Epithelial cell of proximal tubule (primary cell): ENCODE measurements around the gene SEMA4C. TPM values are rescaled to one million over a fixed set of nuclear protein-coding genes. Genes with fewer than 3 reads are reported as not detected.

Experiments used
- DNase-seq: peaks from one replicate; pipeline ENCODE4 v3.0.0-alpha.2; 2011; ENCODE audit warnings: low read depth
- H3K4me3 ChIP-seq: 2 replicates; pipeline ENCODE4 v1.5.1; 2011; ENCODE audit warnings: low read depth, mild to moderate bottlenecking, low read length
- total RNA-seq: library from RNA; depleted of rRNA; stranded (reverse); fragments of >200 nt; gene quantifications from 2 replicates; pipeline ENCODE4 v1.2.3, GENCODE V29; 2015
- TF ChIP-seq, protein P1 (sequence below): conservative IDR thresholded peaks from 2 replicates; pipeline ENCODE4 v1.5.1; 2012; ENCODE audit warnings: low read depth, mild to moderate bottlenecking, low read length

The SEMA4C gene
- total RNA-seq, 1 donor from 2014 or later = 35.3 TPM

DNA sequence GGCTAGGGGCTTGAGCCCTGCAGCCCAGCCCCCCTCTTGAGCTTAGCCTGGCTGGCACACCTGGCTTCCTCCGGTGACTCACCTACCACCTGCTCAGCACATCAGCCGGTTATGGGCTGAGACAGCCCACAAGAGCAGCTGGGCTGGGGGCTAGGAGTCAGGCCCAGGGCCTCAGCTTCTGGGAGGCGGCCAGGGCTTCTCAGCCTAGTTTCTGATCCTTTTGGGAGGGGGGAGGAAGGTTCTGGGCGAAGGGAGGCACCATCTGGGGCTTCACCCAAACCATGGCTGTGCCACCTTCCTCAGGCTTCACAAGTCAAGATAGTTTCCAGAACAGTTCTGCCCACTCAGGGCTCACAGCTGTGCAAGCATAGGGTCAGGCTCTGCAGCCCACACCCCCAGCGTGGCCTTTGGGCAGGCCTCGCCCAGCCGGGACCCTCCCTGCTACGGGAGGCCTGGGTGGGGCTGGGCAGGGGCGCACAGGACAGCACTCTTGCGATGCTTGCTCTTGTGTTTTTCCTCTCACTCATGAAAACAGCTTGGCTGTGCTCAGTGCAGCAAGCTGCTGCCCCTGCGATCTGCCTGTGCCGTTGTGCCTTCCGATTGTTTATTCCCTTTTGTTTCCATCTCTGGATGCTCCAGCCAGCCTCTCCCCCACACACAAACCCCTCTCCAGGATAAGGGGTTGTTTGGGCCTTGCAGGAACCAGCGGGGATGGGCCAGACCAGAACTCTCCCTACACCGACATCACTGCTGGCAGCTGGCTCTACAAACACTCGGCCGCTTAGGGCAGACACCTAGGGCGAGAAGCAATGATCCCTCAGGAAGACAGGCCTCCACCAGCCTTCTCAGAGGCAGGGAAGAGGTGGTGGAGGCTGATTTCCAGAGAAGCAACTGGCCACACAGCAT, 26.1 kb upstream of the SEMA4C start:
- TF ChIP-seq, protein P1, sequence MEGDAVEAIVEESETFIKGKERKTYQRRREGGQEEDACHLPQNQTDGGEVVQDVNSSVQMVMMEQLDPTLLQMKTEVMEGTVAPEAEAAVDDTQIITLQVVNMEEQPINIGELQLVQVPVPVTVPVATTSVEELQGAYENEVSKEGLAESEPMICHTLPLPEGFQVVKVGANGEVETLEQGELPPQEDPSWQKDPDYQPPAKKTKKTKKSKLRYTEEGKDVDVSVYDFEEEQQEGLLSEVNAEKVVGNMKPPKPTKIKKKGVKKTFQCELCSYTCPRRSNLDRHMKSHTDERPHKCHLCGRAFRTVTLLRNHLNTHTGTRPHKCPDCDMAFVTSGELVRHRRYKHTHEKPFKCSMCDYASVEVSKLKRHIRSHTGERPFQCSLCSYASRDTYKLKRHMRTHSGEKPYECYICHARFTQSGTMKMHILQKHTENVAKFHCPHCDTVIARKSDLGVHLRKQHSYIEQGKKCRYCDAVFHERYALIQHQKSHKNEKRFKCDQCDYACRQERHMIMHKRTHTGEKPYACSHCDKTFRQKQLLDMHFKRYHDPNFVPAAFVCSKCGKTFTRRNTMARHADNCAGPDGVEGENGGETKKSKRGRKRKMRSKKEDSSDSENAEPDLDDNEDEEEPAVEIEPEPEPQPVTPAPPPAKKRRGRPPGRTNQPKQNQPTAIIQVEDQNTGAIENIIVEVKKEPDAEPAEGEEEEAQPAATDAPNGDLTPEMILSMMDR = no peak
- no peak overlapping the region for H3K4me3 ChIP-seq
- DNase-seq = no peak

DNA sequence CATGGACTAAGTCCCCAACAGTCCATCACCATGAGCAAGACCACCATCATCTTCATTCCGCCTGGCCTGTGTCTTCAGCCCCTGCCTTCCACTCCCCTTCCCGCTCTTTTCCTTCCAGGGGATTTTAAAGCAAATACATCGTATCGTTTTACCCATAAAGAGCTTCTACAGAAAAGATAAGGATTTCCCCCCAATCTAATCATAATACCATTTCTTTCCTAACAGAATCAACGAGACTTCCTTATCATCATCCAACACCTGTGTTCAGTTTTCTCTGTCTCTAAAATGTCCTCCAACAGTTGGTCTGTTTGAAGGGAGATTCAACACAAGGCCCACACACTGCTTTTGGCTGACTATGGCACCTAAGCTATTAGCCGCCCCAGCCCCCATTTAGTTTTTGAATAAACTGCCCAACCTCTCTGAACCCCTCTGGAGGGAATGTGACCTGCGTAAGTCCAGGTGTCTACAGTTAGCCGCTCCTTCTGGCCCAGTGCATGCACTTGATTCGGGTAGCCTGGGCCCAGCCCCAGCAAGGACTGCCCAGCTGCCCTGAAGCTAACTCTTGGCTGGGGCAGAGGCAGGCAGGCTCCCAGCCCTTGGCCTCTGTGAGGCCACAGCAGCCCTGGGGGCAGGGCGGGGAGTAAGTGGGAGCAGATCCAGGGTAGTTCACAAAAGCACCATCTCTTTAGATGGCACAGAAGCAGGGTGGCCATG, 25.3 kb upstream of the SEMA4C start:
- TF ChIP-seq, protein P1 = no peak
- no peak for DNase-seq
- H3K4me3 ChIP-seq = no peak overlapping the region

DNA sequence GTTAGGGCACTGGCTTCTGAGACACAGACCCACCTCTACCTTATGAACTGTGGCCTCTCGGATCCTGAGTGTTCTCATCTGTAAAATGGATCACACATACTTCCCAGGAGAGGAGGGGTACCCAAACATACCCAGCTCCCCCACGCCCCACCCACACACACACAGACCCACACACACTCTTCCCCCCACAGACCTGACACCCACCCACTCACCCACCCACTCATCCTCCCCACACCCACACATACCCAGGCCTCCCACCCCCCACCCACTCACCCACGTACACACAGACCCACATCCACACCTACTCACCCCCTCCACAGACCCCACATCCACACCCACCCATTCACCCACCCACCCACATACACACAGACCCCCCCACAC, 24.3 kb upstream of the SEMA4C start:
- H3K4me3 ChIP-seq = no peak overlapping the region
- TF ChIP-seq, protein P1 = no peak
- DNase-seq = no peak

DNA sequence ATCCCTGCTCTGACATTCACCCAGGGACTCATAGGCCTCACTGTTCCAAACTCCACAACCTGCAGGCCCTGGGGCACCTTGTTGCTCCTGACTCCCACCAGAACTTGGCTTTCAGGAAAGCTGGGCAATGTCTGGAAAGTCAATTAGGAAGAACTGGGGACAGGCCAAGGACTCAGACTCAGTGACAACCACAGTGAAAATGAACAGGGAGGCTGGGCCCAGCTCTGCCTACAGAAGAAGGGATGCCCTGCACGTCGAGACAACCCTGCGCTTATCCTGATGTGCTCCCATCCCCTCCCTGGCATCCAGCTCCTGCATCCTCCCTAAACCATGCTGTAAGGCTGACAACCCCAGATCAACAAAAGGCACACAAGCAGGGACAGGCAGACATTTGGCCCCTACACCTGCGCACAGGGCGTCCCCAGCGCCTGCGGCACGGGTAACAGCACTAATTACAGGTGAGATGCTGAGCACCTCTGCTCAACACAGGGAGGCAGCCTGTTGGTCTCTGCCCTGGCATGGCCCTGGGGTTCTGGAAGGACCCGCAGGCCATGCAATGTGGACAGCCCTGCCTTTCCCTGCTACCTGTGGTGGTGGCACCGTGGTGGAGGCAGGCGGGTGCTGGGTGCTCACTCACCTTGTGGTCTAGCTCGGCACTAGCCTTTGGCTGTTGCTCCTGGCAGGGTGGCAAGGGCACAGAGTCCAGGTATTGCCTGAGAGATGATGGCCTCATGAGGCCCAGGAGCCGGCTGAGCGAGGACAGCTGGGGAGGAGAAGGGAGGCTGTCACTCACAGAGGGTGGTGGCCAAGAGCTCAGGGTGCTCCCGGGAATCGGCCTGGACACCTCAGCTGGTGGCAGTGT, 23.6 kb upstream of the SEMA4C start:
- DNase-seq = no peak
- no peak overlapping the region for H3K4me3 ChIP-seq
- TF ChIP-seq, protein P1 = no peak

DNA sequence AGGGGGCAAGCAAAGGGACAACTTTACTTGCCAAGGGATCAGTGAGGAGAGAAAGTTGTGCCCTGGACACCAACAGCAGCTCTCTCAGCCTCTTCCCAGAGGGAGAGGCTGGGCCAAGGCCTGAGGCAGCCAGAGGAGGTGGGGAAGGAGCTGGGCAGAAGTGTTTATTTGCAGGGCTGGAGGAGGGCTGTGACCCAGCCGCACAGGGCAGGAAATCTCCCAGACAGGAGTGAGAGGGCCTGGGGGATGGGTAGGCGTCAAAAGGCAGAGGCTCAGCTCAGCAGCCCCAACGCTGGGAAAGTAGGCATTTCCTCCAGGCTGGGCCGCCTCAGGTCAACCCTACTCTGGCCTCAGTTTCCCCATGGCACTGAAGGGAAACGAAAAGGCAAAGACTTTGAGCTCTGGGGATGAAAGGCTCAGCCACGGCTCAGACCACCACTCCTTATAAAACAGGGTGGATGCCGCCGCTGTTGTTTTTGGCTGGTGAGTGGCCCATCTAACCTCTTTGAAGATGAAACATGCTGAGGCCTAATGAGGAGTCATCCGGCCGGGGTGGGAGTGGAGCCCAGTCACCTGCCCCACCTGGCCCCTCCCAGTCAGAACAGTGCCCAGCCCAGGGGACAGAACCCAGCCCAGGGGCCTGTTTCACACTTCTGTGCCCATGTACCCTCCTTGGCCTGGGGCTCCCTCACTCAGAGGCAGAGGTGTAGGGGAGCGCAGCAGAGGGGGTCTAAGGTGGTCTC, 21.9 kb upstream of the SEMA4C start:
- no peak overlapping the region for H3K4me3 ChIP-seq
- no peak for DNase-seq
- TF ChIP-seq, protein P1 = no peak

DNA sequence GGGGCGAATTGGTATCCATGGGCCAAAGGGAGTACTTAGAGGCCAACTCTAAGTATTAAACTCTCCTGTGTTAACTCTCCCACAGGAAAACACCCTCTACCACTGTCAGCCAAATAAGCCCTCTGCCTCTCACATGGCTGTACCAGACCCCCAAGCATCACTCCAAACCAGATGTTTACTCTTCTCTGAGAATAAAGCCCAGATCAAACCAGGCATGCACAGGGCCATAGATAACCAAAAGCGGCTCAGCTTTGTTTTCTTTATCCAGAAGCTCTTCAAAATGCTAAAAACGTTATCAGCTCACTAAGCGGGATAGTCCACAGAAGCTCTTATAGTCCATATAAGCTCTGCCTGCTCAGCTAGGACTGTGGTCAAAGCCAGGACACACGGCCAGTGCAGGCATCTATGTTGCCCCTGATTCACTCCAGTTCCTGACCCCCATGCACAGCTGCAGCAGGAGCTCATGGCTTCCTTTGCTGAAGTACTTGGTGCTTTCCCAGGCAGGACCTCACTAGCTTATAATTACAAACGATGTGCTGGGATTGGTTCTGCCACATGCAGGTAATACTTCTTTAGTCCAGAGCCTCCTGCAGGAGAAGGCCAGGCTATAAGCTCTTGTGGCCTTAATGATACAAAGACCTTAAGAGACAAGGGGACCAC, 21.0 kb upstream of the SEMA4C start:
- TF ChIP-seq, protein P1 = no peak
- DNase-seq = no peak
- no peak overlapping the region for H3K4me3 ChIP-seq
